Neural progenitor cell (in vitro differentiated cells): ENCODE data around the gene SSTR5. TPM values are rescaled to one million over a fixed set of nuclear protein-coding genes. Genes with fewer than 3 reads are reported as not detected.

Source experiments
- DNase-seq: peaks from one replicate; pipeline ENCODE4 v3.0.0-alpha.2; 2016; ENCODE audit warnings: low spot score
- H2AFZ ChIP-seq: fragments of 200-600 bp; sonication (generic); replicated peaks from 2 replicates; pipeline ENCODE4 v1.6.1; 2016; ENCODE audit warnings: antibody characterized with exemption
- H3F3A ChIP-seq: fragments of 200-600 bp; sonication (generic); 2 replicates; pipeline ENCODE4 v1.6.1; 2016; ENCODE audit warnings: antibody characterized with exemption, low read depth
- H3K27ac ChIP-seq: fragments of 200-600 bp; sonication (generic); 2 replicates; pipeline ENCODE4 v1.5.1; 2016; ENCODE audit warnings: mild to moderate bottlenecking
- H3K27me3 ChIP-seq: fragments of 200-600 bp; sonication (generic); 2 replicates; pipeline ENCODE4 v1.6.1; 2016; ENCODE audit warnings: mild to moderate bottlenecking, moderate library complexity
- H3K36me3 ChIP-seq: fragments of 200-600 bp; sonication (generic); 2 replicates; pipeline ENCODE4 v1.5.1; 2016
- H3K4me1 ChIP-seq: fragments of 200-600 bp; sonication (generic); 2 replicates; pipeline ENCODE4 v1.6.1; 2016; ENCODE audit warnings: mixed run types
- H3K4me2 ChIP-seq: fragments of 200-600 bp; sonication (generic); 2 replicates; pipeline ENCODE4 v1.6.1; 2016
- H3K4me3 ChIP-seq: fragments of 200-600 bp; sonication (generic); 2 replicates; pipeline ENCODE4 v1.5.1; 2016
- H3K79me2 ChIP-seq: fragments of 200-600 bp; sonication (generic); 2 replicates; pipeline ENCODE4 v1.6.1; 2016; ENCODE audit warnings: low read depth
- H3K9ac ChIP-seq: fragments of 200-600 bp; sonication (generic); 2 replicates; pipeline ENCODE4 v1.6.1; 2016
- H3K9me3 ChIP-seq: fragments of 200-600 bp; sonication (generic); 2 replicates; pipeline ENCODE4 v1.5.1; 2016; ENCODE audit warnings: low read depth
- H4K20me1 ChIP-seq: fragments of 200-600 bp; sonication (generic); 2 replicates; pipeline ENCODE4 v1.6.1; 2016; ENCODE audit warnings: low read depth
- H3K27ac Mint-ChIP-seq: 3 replicates; pipeline ENCODE4 v1.8.0; 2021; ENCODE audit warnings: mixed read lengths
- H3K27me3 Mint-ChIP-seq: 2 replicates; pipeline ENCODE4 v1.8.0; 2022; ENCODE audit warnings: low read depth, mild to moderate bottlenecking, inconsistent platforms, moderate library complexity, mixed read lengths; ENCODE audit not compliant: insufficient read depth
- H3K36me3 Mint-ChIP-seq: 3 replicates; pipeline ENCODE4 v1.8.0; 2021; ENCODE audit warnings: mixed read lengths
- H3K4me1 Mint-ChIP-seq: 3 replicates; pipeline ENCODE4 v1.8.0; 2021; ENCODE audit warnings: mixed read lengths
- H3K4me3 Mint-ChIP-seq: 3 replicates; pipeline ENCODE4 v1.8.0; 2021; ENCODE audit warnings: mild to moderate bottlenecking, moderate library complexity, mixed read lengths
- H3K9me3 Mint-ChIP-seq: 3 replicates; pipeline ENCODE4 v1.8.0; 2020; ENCODE audit warnings: mixed read lengths
- EZH2 ChIP-seq: fragments of 200-600 bp; sonication (generic); IDR thresholded peaks from 2 replicates; pipeline ENCODE4 v1.6.1; 2017; ENCODE audit warnings: antibody characterized with exemption, mild to moderate bottlenecking, moderate library complexity
- EZH2phosphoT487 ChIP-seq: fragments of 200-600 bp; sonication (generic); IDR thresholded peaks from 2 replicates; pipeline ENCODE4 v1.6.1; 2017; ENCODE audit warnings: antibody characterized with exemption
- total RNA-seq: library from RNA; depleted of rRNA; stranded (reverse); fragments of >200 nt; gene quantifications from 2 replicates; pipeline ENCODE4 v1.2.3, GENCODE V29; 2015; ENCODE audit warnings: low replicate concordance
- TF ChIP-seq, protein P1 (sequence below): fragments of 200-600 bp; sonication (generic); IDR thresholded peaks from 2 replicates; pipeline ENCODE4 v1.5.1; 2017; ENCODE audit warnings: antibody characterized with exemption, mild to moderate bottlenecking

SSTR5 gene
- total RNA-seq, 1 donor from 2014 or later, result not detected

- no peak overlapping the region for H3K4me3 Mint-ChIP-seq
- no peak overlapping the region for H3K4me3 ChIP-seq
- H3K4me2 ChIP-seq, result no peak overlapping the region
- H3K27me3 ChIP-seq, result no peaks in the 10 kb centered on the region
- H3K9me3 ChIP-seq, result no peaks in the 10 kb centered on the region
- no peak for DNase-seq
- H3K27ac Mint-ChIP-seq, result no peak overlapping the region
- H3K9me3 Mint-ChIP-seq, result peaks cover 3% of the 10 kb centered on the region
- H3F3A ChIP-seq, result no peaks in the 10 kb centered on the region
- H3K36me3 Mint-ChIP-seq, result no peaks in the 10 kb centered on the region
- H3K4me1 Mint-ChIP-seq, result peaks cover 4% of the 10 kb centered on the region
- no peaks in the 10 kb centered on the region for H3K79me2 ChIP-seq
- H3K4me1 ChIP-seq, result peaks cover 9% of the 10 kb centered on the region
- no peaks in the 10 kb centered on the region for H3K36me3 ChIP-seq
- H3K27me3 Mint-ChIP-seq, result peaks cover 9% of the 10 kb centered on the region
- no peak overlapping the region for H2AFZ ChIP-seq
- no peak overlapping the region for H3K27ac ChIP-seq
- no peaks in the 10 kb centered on the region for H4K20me1 ChIP-seq
- no peak for TF ChIP-seq EZH2
- TF ChIP-seq, protein P1, sequence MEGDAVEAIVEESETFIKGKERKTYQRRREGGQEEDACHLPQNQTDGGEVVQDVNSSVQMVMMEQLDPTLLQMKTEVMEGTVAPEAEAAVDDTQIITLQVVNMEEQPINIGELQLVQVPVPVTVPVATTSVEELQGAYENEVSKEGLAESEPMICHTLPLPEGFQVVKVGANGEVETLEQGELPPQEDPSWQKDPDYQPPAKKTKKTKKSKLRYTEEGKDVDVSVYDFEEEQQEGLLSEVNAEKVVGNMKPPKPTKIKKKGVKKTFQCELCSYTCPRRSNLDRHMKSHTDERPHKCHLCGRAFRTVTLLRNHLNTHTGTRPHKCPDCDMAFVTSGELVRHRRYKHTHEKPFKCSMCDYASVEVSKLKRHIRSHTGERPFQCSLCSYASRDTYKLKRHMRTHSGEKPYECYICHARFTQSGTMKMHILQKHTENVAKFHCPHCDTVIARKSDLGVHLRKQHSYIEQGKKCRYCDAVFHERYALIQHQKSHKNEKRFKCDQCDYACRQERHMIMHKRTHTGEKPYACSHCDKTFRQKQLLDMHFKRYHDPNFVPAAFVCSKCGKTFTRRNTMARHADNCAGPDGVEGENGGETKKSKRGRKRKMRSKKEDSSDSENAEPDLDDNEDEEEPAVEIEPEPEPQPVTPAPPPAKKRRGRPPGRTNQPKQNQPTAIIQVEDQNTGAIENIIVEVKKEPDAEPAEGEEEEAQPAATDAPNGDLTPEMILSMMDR, result no peak
- no peak for TF ChIP-seq EZH2phosphoT487
- no peak overlapping the region for H3K9ac ChIP-seq
Observed at GRCh38 chr16:1036166-1036565, 36.4 kb upstream of the SSTR5 start.

GRCh38 chr16:1036726-1037393, 35.7 kb upstream of the SSTR5 start:
- Histone ChIP-seq H3K4me2 (no peak overlapping the region), H4K20me1 (no peaks in the 10 kb centered on the region), H3K4me3 (no peak overlapping the region), H3K79me2 (no peaks in the 10 kb centered on the region), H3K9ac (no peak overlapping the region), H3F3A (no peaks in the 10 kb centered on the region), H2AFZ (no peak overlapping the region), H3K27me3 (no peaks in the 10 kb centered on the region), H3K9me3 (no peaks in the 10 kb centered on the region), H3K36me3 (no peaks in the 10 kb centered on the region), H3K4me1 (peaks cover 9% of the 10 kb centered on the region), H3K27ac (no peak overlapping the region)
- peaks cover 4% of the 10 kb centered on the region for H3K4me1 Mint-ChIP-seq
- H3K4me3 Mint-ChIP-seq, result no peak overlapping the region
- H3K9me3 Mint-ChIP-seq, result peaks cover 7% of the 10 kb centered on the region
- no peak for DNase-seq
- no peaks in the 10 kb centered on the region for H3K36me3 Mint-ChIP-seq
- H3K27ac Mint-ChIP-seq, result no peak overlapping the region
- H3K27me3 Mint-ChIP-seq, result peaks cover 9% of the 10 kb centered on the region
- TF ChIP-seq EZH2phosphoT487, result no peak
- no peak for TF ChIP-seq EZH2
- TF ChIP-seq, protein P1, result no peak

- Histone ChIP-seq H3K36me3 (no peaks in the 10 kb centered on the region), H2AFZ (no peak overlapping the region), H3K9ac (no peak overlapping the region), H3K27ac (no peak overlapping the region), H4K20me1 (no peaks in the 10 kb centered on the region), H3K4me2 (no peak overlapping the region), H3K27me3 (no peaks in the 10 kb centered on the region), H3F3A (no peaks in the 10 kb centered on the region), H3K4me1 (peaks cover 9% of the 10 kb centered on the region), H3K79me2 (no peaks in the 10 kb centered on the region), H3K4me3 (no peak overlapping the region), H3K9me3 (no peaks in the 10 kb centered on the region)
- no peak overlapping the region for H3K4me3 Mint-ChIP-seq
- peaks cover 9% of the 10 kb centered on the region for H3K27me3 Mint-ChIP-seq
- peaks cover 13% of the 10 kb centered on the region for H3K9me3 Mint-ChIP-seq
- no peak for DNase-seq
- H3K36me3 Mint-ChIP-seq, result no peaks in the 10 kb centered on the region
- H3K27ac Mint-ChIP-seq, result peak overlapping the region; percentile 63
- peaks cover 9% of the 10 kb centered on the region for H3K4me1 Mint-ChIP-seq
- TF ChIP-seq, protein P1, result no peak
- no peak for TF ChIP-seq EZH2phosphoT487
- TF ChIP-seq EZH2, result no peak
Observed at GRCh38 chr16:1037394-1038257, 34.9 kb upstream of the SSTR5 start.
